Measurements from ENCODE around the gene HIGD1B.

GRCh38 chr17:44878627-44879221, 31.0 kb downstream of the HIGD1B start:
- no peak for TF ChIP-seq EZH2 (IDR thresholded peaks at IDR 0.05; ENCODE audit: borderline replicate concordance, insufficient read depth, low read depth, low read length, poor library complexity, severe bottlenecking)
- TF ChIP-seq CTCF (IDR thresholded peaks at IDR 0.05), result peak; percentile 64

Data from B cell (primary cell).